Measurements from ENCODE around the gene PTPRK. TPM values are rescaled to one million over a fixed set of nuclear protein-coding genes. Genes with fewer than 3 reads are reported as not detected.

PTPRK gene
- total and polyA plus RNA-seq, 2 of the 8 experiments (the other 6 are each of a cell fraction or from before 2014, with no cell fraction given): 11.4 to 47.3 TPM

GRCh38 chr6:128422200-128422599, 98.2 kb downstream of the PTPRK start:
- Histone ChIP-seq H3K79me2 (ENCODE audit: control insufficient read depth in 1 of 2, insufficient read depth in 2 of 2, low read length in 2 of 2) (peaks cover 0 to 14% of the 10 kb centered on the region in 2 experiments; a peak in 2 of 4 replicates), H3K9me3 (ENCODE audit: insufficient read depth in 2 of 2, low read depth in 1 of 2, low read length in 1 of 2) (no peaks in the 10 kb centered on the region), H3K18ac (ENCODE audit: extremely low read depth, low read length) (no peak overlapping the region), H3K27me3 (replicated peaks in 1 of 4; ENCODE audit: control insufficient read depth in 3 of 4, extremely low read depth in 1 of 4, insufficient read depth in 3 of 4, low read length in 3 of 4) (no peaks in the 10 kb centered on the region), H2BK120ac (replicated peaks; ENCODE audit: low read depth, low read length) (no peak overlapping the region), H2AK5ac (ENCODE audit: low read depth, low read length) (no peak overlapping the region), H4K20me1 (replicated peaks in 1 of 2; ENCODE audit: control insufficient read depth in 1 of 2, insufficient read depth in 2 of 2, low read length in 2 of 2) (peaks cover 0 to 2% of the 10 kb centered on the region in 2 experiments), H4K91ac (replicated peaks; ENCODE audit: insufficient read length, low read length) (no peak overlapping the region), H2BK12ac (ENCODE audit: low read depth, low read length) (no peak overlapping the region), H2BK5ac (ENCODE audit: low read depth, low read length) (no peak overlapping the region), H3K9ac (replicated peaks in 1 of 4; ENCODE audit: extremely low read depth in 1 of 4, low read depth in 3 of 4, low read length in 3 of 4) (no peak overlapping the region), H3K27ac (ENCODE audit: low read depth, low read length) (no peak overlapping the region), H3K4ac (replicated peaks; ENCODE audit: insufficient read length, low read depth, low read length) (no peak overlapping the region), H3K14ac (ENCODE audit: insufficient read length) (no peak overlapping the region), H2BK20ac (ENCODE audit: low read length) (no peak overlapping the region), H3K23me2 (ENCODE audit: low read depth, low read length) (no peaks in the 10 kb centered on the region), H3K36me3 (ENCODE audit: control insufficient read depth in 2 of 4, insufficient read depth in 4 of 4, low read length in 3 of 4) (no peaks in the 10 kb centered on the region), H3K56ac (replicated peaks; ENCODE audit: insufficient read length, low read depth, low read length) (no peak overlapping the region), H3K4me3 (ENCODE audit: extremely low read depth in 1 of 4, insufficient read depth in 2 of 4, low read depth in 3 of 4, low read length in 4 of 4) (no peak overlapping the region), H2AFZ (ENCODE audit: low read length) (no peak overlapping the region), H4K5ac (ENCODE audit: insufficient read length, low read depth, low read length) (no peak overlapping the region), H3K4me2 (ENCODE audit: insufficient read depth in 1 of 2, low read depth in 2 of 2, low read length in 2 of 2) (no peak overlapping the region), H4K8ac (ENCODE audit: extremely low read depth, insufficient read depth, low read length) (no peak overlapping the region), H3K4me1 (replicated peaks in 1 of 4; ENCODE audit: control insufficient read depth in 3 of 4, insufficient read depth in 4 of 4, low read length in 3 of 4) (no peaks in the 10 kb centered on the region), H3K23ac (ENCODE audit: insufficient read length) (no peak overlapping the region), H2BK15ac (ENCODE audit: low read length) (no peak overlapping the region), H3K79me1 (ENCODE audit: low read depth, low read length) (no peaks in the 10 kb centered on the region; the same call in 1 of the 2 replicates)
- CTCF ChIA-PET (ENCODE audit: partially characterized antibody): interaction anchor here (0.6 to 1.0 kb wide), 2 partner anchors 13 to 57 kb away, joined by 3 read pairs; no protein-coding TSS in a partner anchor
- DNase-seq (ENCODE audit: low read depth in 1 of 2, low spot score in 2 of 2) (no peak), FAIRE-seq (no peak)
- POLR2A ChIA-PET (ENCODE audit: partially characterized antibody): no interaction called here
- no peak for TF ChIP-seq TAF7 (optimal IDR thresholded peaks at IDR 0.05; ENCODE audit: borderline replicate concordance, low read depth, low read length)
- TF ChIP-seq NRF1 (IDR thresholded peaks at IDR 0.05; ENCODE audit: low read depth, low read length): no peak
- TF ChIP-seq CBX5 (IDR thresholded peaks at IDR 0.05; ENCODE audit: low read depth, low read length): no peak
- TF ChIP-seq CTCF (IDR thresholded peaks at IDR 0.05; ENCODE audit: control extremely low read depth in 1 of 3, insufficient read depth in 1 of 3, low read depth in 1 of 3, low read length in 3 of 3): no peak
- TF ChIP-seq HDAC2 (IDR thresholded peaks at IDR 0.05; ENCODE audit: borderline replicate concordance in 1 of 2, low read depth in 2 of 2, low read length in 2 of 2): no peak
- TF ChIP-seq FOSL1 (IDR thresholded peaks at IDR 0.05; ENCODE audit: insufficient read depth, low read depth, low read length): no peak
- TF ChIP-seq RXRA (IDR thresholded peaks at IDR 0.05; ENCODE audit: insufficient read depth, low read depth, low read length): no peak
- no peak for TF ChIP-seq ATF2 (IDR thresholded peaks at IDR 0.05; ENCODE audit: low read length)
- TF ChIP-seq TBP (IDR thresholded peaks at IDR 0.05; ENCODE audit: low read depth, low read length): no peak
- no peak for TF ChIP-seq MAFK (IDR thresholded peaks at IDR 0.05; ENCODE audit: low read depth, low read length)
- no peak for TF ChIP-seq SIX5 (IDR thresholded peaks at IDR 0.05; ENCODE audit: low read depth, low read length)
